Motor neuron (in vitro differentiated cells): ENCODE data around the gene ZFYVE28. TPM values are rescaled to one million over a fixed set of nuclear protein-coding genes. Genes with fewer than 3 reads are reported as not detected.

Experiments used
- ATAC-seq, 8 experiments: fragments of 200-7000 bp; cut with Tn5 transposase; replicated peaks in 6 of 8; 2 replicates each; pipeline ENCODE4 v1.8.0; 2021; ENCODE audit warnings: mild to moderate bottlenecking in 8 of 8, moderate library complexity in 8 of 8
- H3K27ac ChIP-seq, 2 donors: fragments of 250-450 bp; sonication (Bioruptor Pico); 2 replicates each; pipeline ENCODE4 v1.9.0; 2021; ENCODE audit warnings: antibody characterized with exemption in 2 of 2, mild to moderate bottlenecking in 2 of 2, moderate library complexity in 1 of 2
- H3K4me1 ChIP-seq, 2 donors: fragments of 250-450 bp; sonication (Bioruptor Pico); replicated peaks in 1 of 2; 2 replicates each; pipeline ENCODE4 v1.6.1; 2021; ENCODE audit warnings: antibody characterized with exemption in 2 of 2, mild to moderate bottlenecking in 2 of 2, moderate library complexity in 1 of 2
- H3K4me3 ChIP-seq, 5 donors: fragments of 250-450 bp; sonication (Bioruptor Pico); 2 replicates each; pipeline ENCODE4 v1.9.0; 2021; ENCODE audit warnings: antibody characterized with exemption in 5 of 5, mild to moderate bottlenecking in 5 of 5, moderate library complexity in 4 of 5
- WGBS, 10 experiments: fragments of 450-650 bp; shearing (Covaris generic); methylation state at CpG; one replicate each; pipeline ENCODE4 v1.0.0; 2022; 5-methylcytosine and 5-hydroxymethylcytosine counted together
- in situ Hi-C, 9 experiments: fragments of 400-800 bp; cut with MboI; loops; one replicate each; pipeline ENCODE4 v1.15.0; 2021; ENCODE audit warnings: low sequenced_read_pairs in 9 of 9, low pct_unique_long_range_greater_than_20kb in 2 of 9; ENCODE audit not compliant: unreplicated experiment in 9 of 9
- total RNA-seq, 8 experiments: library from RNA; unstranded; fragments of 300-600 nt; gene quantifications; 2 replicates each; pipeline versions ENCODE4 v1.2.3 to v1.2.4, GENCODE V29; 2022

Gene ZFYVE28
- total RNA-seq, 8 experiments from 2014 or later = 1.1 to 8.2 (median 4.3) TPM

DNA sequence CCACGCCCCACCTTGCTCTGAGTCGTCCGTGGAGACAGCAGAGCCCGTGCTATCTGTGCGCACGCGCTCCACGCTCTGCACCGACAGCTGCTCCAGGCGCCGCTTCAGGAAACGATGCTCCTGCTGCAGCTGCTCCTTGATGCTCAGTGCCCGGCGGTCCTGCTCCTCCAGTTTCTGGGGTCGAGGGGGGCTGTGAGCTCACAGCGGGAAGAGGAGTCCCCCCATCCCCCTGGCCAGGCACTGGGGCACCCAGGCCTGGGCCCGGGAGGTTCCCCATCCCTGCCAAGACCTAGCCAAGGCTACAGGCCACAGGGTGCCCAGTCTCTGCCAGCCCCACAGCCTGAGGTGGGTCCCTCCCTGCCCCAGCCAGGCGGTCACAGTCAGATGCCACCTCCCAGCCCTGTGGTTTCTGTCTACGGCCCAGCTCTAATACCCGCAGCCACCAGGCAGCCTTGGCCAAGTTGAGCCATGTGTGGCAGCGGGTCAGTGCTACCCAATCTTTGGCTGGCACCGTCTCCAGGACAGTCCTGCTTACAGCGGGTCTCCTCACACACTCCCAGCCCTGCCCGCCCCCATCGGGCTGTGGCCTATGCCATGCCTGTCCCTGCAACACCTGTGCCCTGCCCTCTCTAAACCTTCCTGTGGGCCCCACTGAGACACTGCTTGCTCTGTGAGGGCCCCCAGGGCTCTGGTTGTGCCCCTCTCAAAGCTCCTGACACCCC is 167.2 kb downstream of the ZFYVE28 start:
- no peak for ATAC-seq
- no peak overlapping the region for H3K27ac ChIP-seq
- in situ Hi-C loops = no loop called here
- no peaks in the 10 kb centered on the region for H3K4me1 ChIP-seq
- WGBS, 10 experiments = 80 to 100% (median 94%) methylated on average over 1 to 9 of the region's 25 CpGs; no CpG with 5 or more reads in 6 of the 10 experiments
- no peak overlapping the region for H3K4me3 ChIP-seq

DNA sequence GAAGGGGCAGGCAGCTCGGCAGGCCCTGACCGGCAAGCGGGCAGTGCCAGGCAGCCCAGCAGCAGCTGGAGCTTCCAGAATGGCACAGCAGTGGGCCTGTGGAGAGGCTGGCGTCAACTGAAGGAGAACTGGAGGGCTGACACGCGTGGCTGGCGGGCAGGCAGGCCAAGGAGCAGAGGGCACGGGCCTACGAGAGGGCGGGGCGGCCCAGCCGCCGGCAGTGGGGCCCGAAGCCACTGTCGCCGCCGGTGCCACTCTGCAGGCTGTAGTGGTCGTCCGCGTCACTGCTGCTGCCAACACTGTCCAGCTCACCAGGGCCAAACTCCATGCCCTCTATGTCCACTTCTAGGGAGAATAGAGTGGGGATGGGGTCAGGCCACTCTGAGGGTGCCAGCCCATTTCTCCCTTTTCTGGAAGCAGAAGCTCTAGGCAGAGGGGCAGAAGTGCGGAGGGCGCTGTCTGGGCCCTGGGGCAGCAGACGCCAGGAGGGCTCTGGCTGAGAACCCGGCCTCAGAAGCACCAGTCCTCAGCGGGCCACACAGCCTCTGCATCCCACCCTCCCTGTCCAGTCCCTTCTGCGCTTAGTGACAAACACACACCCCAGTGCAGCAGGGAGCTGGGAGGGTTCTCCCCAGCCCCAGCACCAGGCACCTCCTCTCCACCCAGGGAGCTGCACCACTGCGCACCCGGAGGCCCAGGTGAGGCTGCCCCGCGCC is 167.9 kb downstream of the ZFYVE28 start:
- no peak overlapping the region for H3K4me3 ChIP-seq
- WGBS, 10 experiments = 60 to 97% (median 80%) methylated on average over 1 to 4 of the region's 30 CpGs; no CpG with 5 or more reads in 6 of the 10 experiments
- peaks cover 0 to 3% of the 10 kb centered on the region in 2 donors for H3K4me1 ChIP-seq
- no peak overlapping the region for H3K27ac ChIP-seq
- in situ Hi-C loops = no loop called here
- no peak for ATAC-seq

DNA sequence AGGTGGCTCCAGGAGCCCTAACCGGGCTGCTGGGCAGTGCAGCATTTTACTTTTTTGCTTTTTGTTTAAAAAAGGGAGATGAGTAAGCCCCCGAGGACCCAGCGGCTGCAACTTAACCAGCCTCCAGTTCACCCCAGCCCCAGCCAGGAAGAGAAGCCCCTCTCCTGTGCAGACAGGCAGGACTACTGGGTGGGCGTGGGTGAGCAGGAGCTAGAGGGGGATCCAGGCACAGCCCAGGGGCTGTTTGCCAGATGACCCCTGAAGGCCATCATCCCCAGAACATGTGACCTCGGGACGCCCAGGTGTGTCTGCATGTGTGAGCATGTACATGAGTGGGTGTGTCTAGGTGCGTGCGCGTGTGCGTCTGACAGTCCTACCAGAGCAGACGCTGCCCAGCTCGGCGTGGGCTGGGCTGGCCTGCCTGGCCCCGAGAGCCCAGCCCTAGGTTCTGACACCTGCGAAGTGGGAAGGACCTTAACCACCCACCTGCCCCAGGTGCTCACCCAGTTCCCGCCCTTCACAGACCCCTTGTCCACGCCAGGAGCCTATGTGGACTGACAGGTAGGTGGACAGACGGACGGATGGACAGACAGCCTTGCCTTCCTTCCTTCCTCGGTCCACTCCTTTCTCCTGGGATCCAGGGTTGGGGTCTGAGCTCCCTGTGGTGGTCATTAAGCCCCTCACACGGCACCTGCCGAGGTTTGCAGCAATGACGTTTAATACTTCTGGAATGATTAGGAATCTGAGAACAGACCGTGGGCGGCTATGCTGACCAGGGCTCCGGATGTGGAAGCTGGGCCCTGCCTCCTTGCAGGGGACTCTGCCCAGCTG is 168.7 kb downstream of the ZFYVE28 start:
- H3K4me3 ChIP-seq = no peak overlapping the region
- in situ Hi-C loops = loop anchor here in 1 of 9 experiments (25.0 kb wide), 1 partner anchor 163 kb away; the partner anchor contains the start of genes CFAP99 and ZFYVE28
- 67 to 100% (median 85%) methylated on average over 1 to 7 of the region's 26 CpGs; no CpG with 5 or more reads in 2 of the 10 experiments for WGBS, 10 experiments
- no peak for ATAC-seq
- H3K4me1 ChIP-seq = peaks cover 0 to 3% of the 10 kb centered on the region in 2 donors
- H3K27ac ChIP-seq = no peak overlapping the region

DNA sequence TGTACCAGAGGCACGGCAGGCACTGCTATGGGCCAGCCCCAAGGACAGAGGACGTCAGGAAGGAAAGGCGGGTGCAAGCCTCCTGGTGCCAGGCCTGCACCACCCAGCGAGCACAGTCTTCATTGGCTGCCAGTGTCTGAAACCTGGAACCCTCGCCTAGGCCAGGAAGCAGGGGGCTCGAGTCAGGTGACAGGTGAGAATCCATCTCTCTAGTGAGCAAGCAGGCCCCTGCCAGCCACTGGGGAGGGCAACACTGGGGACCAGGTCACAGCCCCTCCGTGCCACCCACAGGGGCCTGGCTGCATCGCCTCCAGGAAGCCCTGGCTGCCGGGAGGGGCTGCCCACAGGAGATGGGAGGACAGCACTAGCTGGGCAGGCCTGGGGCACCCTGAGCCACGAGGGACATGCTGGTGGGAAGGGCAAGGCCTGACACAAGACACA is 169.6 kb downstream of the ZFYVE28 start:
- in situ Hi-C loops = loop anchor here in 1 of 9 experiments (25.0 kb wide), 1 partner anchor 163 kb away; the partner anchor contains the start of genes CFAP99 and ZFYVE28
- H3K27ac ChIP-seq = no peak overlapping the region
- peaks cover 0 to 3% of the 10 kb centered on the region in 2 donors for H3K4me1 ChIP-seq
- H3K4me3 ChIP-seq = no peak overlapping the region
- WGBS, 10 experiments = 51 to 80% (median 60%) methylated on average over 1 to 3 of the region's 10 CpGs; no CpG with 5 or more reads in 5 of the 10 experiments
- no peak for ATAC-seq

DNA sequence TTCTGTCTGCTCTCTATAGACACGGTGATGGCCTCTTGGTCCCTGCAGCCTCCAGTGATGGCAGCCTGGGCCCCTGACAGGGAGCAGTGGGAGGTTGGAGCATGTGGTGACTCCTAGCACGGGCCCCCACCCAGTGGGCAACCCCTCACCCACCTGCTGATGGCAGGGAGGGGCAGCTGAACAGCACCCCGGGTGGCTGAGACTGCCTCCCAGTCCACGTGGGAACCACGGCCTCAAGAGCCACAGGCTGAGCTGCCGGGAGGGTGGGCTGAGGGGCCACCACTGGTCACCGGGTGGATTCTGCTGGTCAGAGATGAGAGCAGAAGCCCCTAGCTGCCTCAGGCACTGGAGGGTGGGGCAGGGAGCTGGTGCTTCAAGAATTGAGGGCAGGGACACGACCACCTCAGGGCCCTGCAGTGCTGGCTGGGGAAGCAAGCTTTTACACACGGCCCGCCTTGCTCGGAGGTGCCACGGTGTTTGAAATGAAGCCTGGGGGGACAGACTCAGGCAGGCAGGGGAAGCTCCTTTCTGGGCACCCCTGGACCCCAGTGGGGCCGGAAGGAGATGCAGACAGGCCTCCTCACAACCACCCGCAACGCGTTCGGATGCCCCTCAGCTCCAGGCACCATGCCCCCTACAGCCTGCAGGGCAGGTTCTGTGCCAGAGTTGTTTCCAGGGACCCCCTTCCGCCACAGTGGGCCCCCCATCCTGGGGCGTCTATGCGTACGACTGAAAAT is 170.2 kb downstream of the ZFYVE28 start:
- ATAC-seq = no peak
- Histone ChIP-seq H3K27ac (no peak overlapping the region), H3K4me3 (no peak overlapping the region), H3K4me1 (peaks cover 0 to 3% of the 10 kb centered on the region in 2 donors)
- in situ Hi-C loops = loop anchor here in 1 of 9 experiments (25.0 kb wide), 1 partner anchor 164 kb away; the partner anchor contains the start of genes CFAP99 and ZFYVE28
- WGBS, 10 experiments = 73 to 100% (median 87%) methylated on average over 1 to 6 of the region's 21 CpGs; no CpG with 5 or more reads in 6 of the 10 experiments

DNA sequence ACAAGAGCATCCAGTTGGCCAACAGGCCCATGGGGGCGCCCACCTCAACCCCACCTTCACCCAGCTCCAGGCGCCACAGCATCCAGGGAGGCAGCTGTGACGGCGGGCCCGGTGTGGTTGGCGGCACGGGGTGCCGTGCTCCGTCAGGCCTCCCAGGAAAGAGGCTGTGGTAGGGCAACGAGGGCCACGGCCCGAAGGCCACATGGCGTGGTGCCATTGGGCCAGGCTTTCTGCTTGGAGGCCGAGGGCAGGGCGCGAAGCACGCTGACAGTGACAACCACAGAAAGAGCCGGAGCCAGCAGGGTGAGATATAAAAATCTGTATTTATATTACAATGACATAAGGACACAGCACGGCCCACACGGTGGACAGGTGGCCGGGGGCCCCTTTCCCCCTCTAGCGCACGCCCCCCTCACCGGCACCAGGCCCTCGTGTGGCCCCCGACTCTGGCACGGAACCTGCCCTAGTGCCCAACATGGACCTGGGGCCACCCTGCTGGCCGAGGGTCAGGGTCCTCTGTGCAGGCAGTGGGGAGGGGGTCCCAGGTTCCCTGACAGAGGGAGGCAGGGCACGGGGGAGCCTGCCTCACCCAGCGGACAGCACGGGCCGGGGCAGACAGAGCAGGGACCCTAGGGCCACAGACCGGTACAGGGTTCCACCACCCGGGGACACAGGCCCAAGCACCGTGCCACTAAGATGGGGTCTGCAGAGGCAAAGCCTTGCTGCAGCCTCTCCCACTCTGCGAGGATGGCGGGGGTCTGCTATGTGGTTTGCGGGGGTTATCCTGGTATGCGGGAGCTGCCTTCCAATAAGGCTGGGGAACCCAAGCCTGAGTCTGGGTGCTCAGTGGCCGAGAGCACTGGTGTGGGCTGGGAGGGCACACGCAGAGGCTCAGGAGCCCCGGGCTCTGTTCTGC is 171.1 kb downstream of the ZFYVE28 start:
- WGBS, 10 experiments = 80 to 100% methylated on average over 1 to 2 of the region's 42 CpGs; no CpG with 5 or more reads in 8 of the 10 experiments
- Histone ChIP-seq H3K4me1 (peaks cover 0 to 3% of the 10 kb centered on the region in 2 donors), H3K4me3 (no peak overlapping the region), H3K27ac (no peak overlapping the region)
- ATAC-seq = peak in 1 of 8 experiments; percentile 6
- in situ Hi-C loops = loop anchor here in 1 of 9 experiments (25.0 kb wide), 1 partner anchor 165 kb away; the partner anchor contains the start of genes CFAP99 and ZFYVE28

DNA sequence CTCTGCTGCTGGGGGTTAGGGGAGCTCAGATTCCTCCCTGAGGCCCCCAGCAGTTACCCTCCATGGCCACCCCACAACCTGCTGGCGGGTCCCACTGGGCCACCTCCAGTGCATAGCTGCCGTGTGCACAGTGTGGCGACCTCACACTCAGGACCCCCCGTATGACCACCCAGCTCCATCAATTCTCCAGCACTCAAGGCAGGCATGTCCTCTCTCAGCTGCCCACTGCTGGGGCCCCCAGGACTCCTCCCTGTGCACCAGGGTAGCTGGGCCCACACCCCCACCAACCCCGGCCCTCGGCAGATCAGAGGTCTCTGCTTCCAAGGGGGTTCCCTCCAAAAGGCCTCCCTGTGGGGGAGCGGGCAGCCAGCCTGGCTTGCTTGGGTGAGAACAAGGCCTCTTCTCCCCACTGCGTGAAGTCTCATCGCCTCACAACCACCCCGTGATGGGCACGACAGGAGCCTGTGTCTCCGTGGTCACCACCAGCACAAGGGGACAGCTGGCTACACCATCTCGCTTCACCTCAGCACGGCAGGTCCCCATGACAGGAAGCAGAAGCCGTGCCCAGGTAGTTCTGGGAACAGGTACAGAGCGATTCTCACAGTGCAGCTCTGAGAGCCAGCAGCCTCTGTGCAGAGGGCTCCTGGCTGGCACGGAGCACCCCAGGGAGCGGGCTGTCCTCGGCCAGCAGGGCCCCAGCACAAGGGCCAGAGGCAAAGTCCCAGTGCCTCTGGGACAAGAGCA is 171.9 kb downstream of the ZFYVE28 start:
- Histone ChIP-seq H3K4me1 (peaks cover 0 to 3% of the 10 kb centered on the region in 2 donors), H3K27ac (no peak overlapping the region), H3K4me3 (no peak overlapping the region)
- WGBS, 10 experiments = 89 to 93% (median 91%) methylated on average over 3 to 11 of the region's 19 CpGs; no CpG with 5 or more reads in 7 of the 10 experiments
- in situ Hi-C loops = loop anchor here in 1 of 9 experiments (25.0 kb wide), 1 partner anchor 166 kb away; the partner anchor contains the start of genes CFAP99 and ZFYVE28
- no peak for ATAC-seq

DNA sequence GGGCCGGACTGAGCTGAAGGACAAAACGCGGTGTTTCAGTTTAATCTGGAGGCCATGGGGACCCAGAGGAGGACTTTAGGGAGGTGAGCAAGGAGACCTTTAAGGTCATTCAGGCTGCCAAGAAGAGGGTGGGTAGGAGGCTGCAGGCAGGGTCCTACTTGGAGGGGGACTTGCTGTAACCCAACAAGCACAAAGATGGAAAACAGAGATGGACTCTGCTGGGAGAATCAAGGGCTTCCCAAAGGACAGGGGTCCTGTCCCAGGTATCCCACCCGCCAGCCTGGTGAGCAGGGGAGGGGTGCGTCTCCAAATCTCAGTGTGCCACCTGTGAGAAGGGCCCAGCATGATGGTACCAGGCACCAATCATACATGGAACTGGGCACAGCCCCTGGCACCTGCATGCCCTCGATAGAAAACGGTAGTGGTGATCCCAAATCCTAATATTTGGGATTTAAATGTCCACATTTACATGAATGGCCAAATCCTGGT is 172.6 kb downstream of the ZFYVE28 start:
- 40 to 100% (median 92%) methylated on average over 1 to 4 of the region's 7 CpGs; no CpG with 5 or more reads in 5 of the 10 experiments for WGBS, 10 experiments
- in situ Hi-C loops = loop anchor here in 1 of 9 experiments (25.0 kb wide), 1 partner anchor 166 kb away; the partner anchor contains the start of genes CFAP99 and ZFYVE28
- Histone ChIP-seq H3K4me1 (peaks cover 2 to 3% of the 10 kb centered on the region in 2 donors), H3K27ac (no peak overlapping the region), H3K4me3 (no peak overlapping the region)
- no peak for ATAC-seq

DNA sequence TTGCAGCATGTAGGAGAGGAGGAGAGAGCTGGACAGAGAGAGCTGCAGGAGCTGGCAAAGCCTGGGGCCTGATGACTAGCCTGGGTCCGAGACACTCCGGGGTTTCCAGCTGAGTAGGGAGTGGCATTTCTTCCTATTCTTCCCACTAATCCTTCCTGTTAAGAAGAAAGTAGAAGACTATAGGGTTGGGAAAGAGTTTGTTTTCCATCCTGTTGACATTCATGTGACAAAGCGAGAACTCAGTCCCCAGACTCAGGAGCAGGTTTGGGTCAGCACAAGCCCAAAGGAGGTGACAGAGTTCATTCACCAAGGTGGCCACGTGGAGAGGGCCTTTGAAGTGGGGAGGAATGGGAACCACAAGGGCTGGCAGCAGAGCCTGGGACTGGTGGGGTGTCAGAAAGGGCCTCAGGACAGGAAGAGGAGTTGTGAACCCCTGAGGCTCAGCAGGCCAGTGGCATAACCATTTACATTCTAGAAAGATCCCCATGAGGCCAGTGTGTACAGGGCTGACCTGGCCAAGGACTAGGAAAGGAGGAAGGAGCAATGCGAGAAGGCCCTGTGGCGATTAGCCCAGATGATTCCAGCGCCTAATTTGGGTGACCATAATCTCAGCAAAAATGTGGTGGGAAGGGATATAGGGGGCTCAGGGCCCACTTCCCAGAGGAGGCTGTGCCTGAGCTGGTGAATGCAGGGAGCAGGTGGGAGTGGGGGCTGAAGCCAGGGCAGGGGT is 173.2 kb downstream of the ZFYVE28 start:
- in situ Hi-C loops = loop anchor here in 1 of 9 experiments (25.0 kb wide), 1 partner anchor 167 kb away; the partner anchor contains the start of genes CFAP99 and ZFYVE28
- no peak for ATAC-seq
- WGBS, 10 experiments = 50 to 100% (median 77%) methylated on average over 1 to 5 of the region's 7 CpGs; no CpG with 5 or more reads in 3 of the 10 experiments
- Histone ChIP-seq H3K27ac (no peak overlapping the region), H3K4me1 (peaks cover 8% of the 10 kb centered on the region in 2 donors), H3K4me3 (no peak overlapping the region)
